ENCODE measurements around the gene SRPK3.

SRPK3 gene

GRCh38 chrX:153789654-153790053 lies 8.8 kb downstream of the SRPK3 start:
- DNase-seq: no peak

GRCh38 chrX:153791104-153791852 lies 10.4 kb downstream of the SRPK3 start:
- DNase-seq: no peak

- DNase-seq: no peak
These were observed 11.5 kb downstream of the SRPK3 start for GRCh38 chrX:153792368-153792767.

GRCh38 chrX:153793291-153793690 lies 12.4 kb downstream of the SRPK3 start:
- no peak for DNase-seq

- peak; percentile 77 to 86 (median 86) for DNase-seq
These were observed 13.4 kb downstream of the SRPK3 start, which contains the start of the genes IDH3G and SSR4 for GRCh38 chrX:153794018-153794896. IDH3G (minus strand) TSS chrX:153794375; CDS start chrX:153794326, 49 bp downstream. SSR4 (plus strand) TSS chrX:153794668; CDS start chrX:153794688, 20 bp downstream.

GRCh38 chrX:153794897-153795816 lies 14.3 kb downstream of the SRPK3 start:
- DNase-seq: no peak

GRCh38 chrX:153797415-153798015 lies 16.7 kb downstream of the SRPK3 start:
- DNase-seq: no peak

GRCh38 chrX:153799326-153799725 lies 18.5 kb downstream of the SRPK3 start:
- no peak for DNase-seq

GRCh38 chrX:153800177-153800722 lies 19.4 kb downstream of the SRPK3 start:
- no peak for DNase-seq

GRCh38 chrX:153800746-153801145 lies 19.9 kb downstream of the SRPK3 start:
- no peak for DNase-seq

GRCh38 chrX:153801669-153802068 lies 20.8 kb downstream of the SRPK3 start:
- DNase-seq: no peak

GRCh38 chrX:153802513-153803045 lies 21.7 kb downstream of the SRPK3 start:
- DNase-seq: no peak

- no peak for DNase-seq
These were observed 22.6 kb downstream of the SRPK3 start for GRCh38 chrX:153803211-153804099.

GRCh38 chrX:153804100-153804595 lies 23.3 kb downstream of the SRPK3 start:
- no peak for DNase-seq

GRCh38 chrX:153804621-153805020 lies 23.8 kb downstream of the SRPK3 start:
- DNase-seq: no peak

GRCh38 chrX:153805436-153805835 lies 24.6 kb downstream of the SRPK3 start:
- DNase-seq: no peak

GRCh38 chrX:153806999-153807575 lies 26.2 kb downstream of the SRPK3 start:
- DNase-seq: no peak

GRCh38 chrX:153807976-153808375 lies 27.1 kb downstream of the SRPK3 start:
- DNase-seq: no peak

- no peak for DNase-seq
These were observed 31.4 kb downstream of the SRPK3 start for GRCh38 chrX:153812220-153812619.

- no peak for DNase-seq
These were observed 32.3 kb downstream of the SRPK3 start for GRCh38 chrX:153813161-153813560.
